Erythroblast (primary cell): ENCODE data around the gene CST7.

Experiments
- GATA1 ChIP-seq: IDR thresholded peaks from 2 replicates; pipeline ENCODE4 v1.6.1; 2011; ENCODE audit warnings: low read depth, mild to moderate bottlenecking, control low read depth, low read length, moderate library complexity
- POLR2A ChIP-seq: IDR thresholded peaks from 2 replicates; pipeline ENCODE4 v1.6.1; 2011; ENCODE audit warnings: mild to moderate bottlenecking, low read length

DNA sequence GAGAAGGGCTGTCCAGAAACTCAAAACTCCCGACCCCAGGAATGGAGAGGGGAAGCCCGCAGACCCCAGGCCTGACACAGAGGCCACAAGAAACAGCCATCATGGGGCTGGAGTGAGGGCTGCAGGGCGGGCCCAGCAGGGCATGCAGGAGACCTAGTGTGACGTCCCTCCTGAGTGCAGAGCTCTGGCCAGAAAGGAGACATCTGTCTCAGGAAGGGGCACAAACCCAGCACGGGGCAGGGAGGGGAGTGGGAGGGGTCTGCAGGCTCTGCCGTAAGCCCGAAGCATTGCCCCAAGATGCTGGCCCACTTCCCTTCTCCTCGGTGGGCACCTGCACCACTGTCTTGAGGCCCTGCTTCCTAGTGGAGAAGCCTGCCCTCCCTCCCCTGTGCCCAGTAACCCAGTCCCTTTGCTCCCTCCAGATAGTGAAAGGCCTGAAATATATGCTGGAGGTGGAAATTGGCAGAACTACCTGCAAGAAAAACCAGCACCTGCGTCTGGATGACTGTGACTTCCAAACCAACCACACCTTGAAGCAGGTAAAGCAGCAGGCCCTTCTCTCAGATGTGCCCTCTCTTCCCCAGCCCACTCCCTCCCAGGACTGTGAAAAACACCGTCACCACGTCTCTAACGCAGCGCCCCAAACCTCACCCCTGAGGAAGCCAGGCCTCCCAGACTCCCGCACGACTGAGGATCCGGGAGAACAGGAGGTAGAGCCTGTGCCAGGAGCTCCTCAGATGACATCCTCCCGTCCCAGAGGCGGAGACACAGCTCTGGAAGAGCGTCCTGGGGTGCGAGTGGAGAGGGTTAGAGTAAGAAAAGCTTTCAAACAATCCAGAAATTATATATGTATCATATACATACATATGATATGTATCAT, 9.7 kb downstream of the CST7 start:
- TF ChIP-seq POLR2A (no peak), GATA1 (no peak)
